Loucy (cell line): ENCODE data around the gene SNCG.
A peak's percentile ranks its signal among the peaks of the same experiment; 100 is the strongest.

Experiments
- H2AFZ ChIP-seq: fragments of 200-600 bp; sonication (generic); 2 replicates; pipeline ENCODE4 v1.6.0; 2016; ENCODE audit warnings: antibody characterized with exemption, mild to moderate bottlenecking, low read length, moderate library complexity
- H3F3A ChIP-seq: fragments of 200-600 bp; 2 replicates; pipeline ENCODE4 v1.6.0; 2016; ENCODE audit warnings: antibody characterized with exemption, low read depth, mild to moderate bottlenecking
- H3K27me3 ChIP-seq: fragments of 200-600 bp; sonication (generic); 2 replicates; pipeline ENCODE4 v1.6.1; 2014; ENCODE audit warnings: low read length, mild to moderate bottlenecking; ENCODE audit not compliant: insufficient read depth, poor library complexity, severe bottlenecking
- H3K36me3 ChIP-seq: fragments of 200-600 bp; sonication (generic); 2 replicates; pipeline ENCODE4 v1.6.1; 2016; ENCODE audit warnings: low read length; ENCODE audit not compliant: insufficient read depth
- H3K4me1 ChIP-seq: fragments of 200-600 bp; sonication (generic); 2 replicates; pipeline ENCODE4 v1.5.1; 2014; ENCODE audit warnings: low read length, mild to moderate bottlenecking; ENCODE audit not compliant: insufficient read depth, poor library complexity, severe bottlenecking
- H3K4me2 ChIP-seq: fragments of 200-600 bp; sonication (generic); 2 replicates; pipeline ENCODE4 v1.6.0; 2014; ENCODE audit warnings: antibody characterized with exemption, low read length, low read depth, mild to moderate bottlenecking; ENCODE audit not compliant: poor library complexity, severe bottlenecking
- H3K4me3 ChIP-seq: fragments of 200-600 bp; sonication (generic); 2 replicates; pipeline ENCODE4 v1.5.1; 2014; ENCODE audit warnings: low read length, mild to moderate bottlenecking, mixed read lengths; ENCODE audit not compliant: poor library complexity, severe bottlenecking
- H3K79me2 ChIP-seq: fragments of 200-600 bp; sonication (generic); 2 replicates; pipeline ENCODE4 v1.6.1; 2014; ENCODE audit warnings: low read length; ENCODE audit not compliant: insufficient read depth
- H3K9ac ChIP-seq: fragments of 200-600 bp; sonication (generic); 2 replicates; pipeline ENCODE4 v1.6.0; 2014; ENCODE audit warnings: mild to moderate bottlenecking, low read depth, low read length, moderate library complexity; ENCODE audit not compliant: poor library complexity, severe bottlenecking
- H3K9me2 ChIP-seq: fragments of 200-600 bp; sonication (generic); replicated peaks from 2 replicates; pipeline ENCODE4 v1.6.1; 2016; ENCODE audit warnings: low read depth, low read length, mixed read lengths
- H3K9me3 ChIP-seq: fragments of 200-600 bp; sonication (generic); 2 replicates; pipeline ENCODE4 v1.6.1; 2014; ENCODE audit warnings: mild to moderate bottlenecking, antibody characterized with exemption, low read length, low read depth; ENCODE audit not compliant: insufficient read depth
- H4K20me1 ChIP-seq: fragments of 200-600 bp; sonication (generic); 2 replicates; pipeline ENCODE4 v1.6.0; 2014; ENCODE audit warnings: antibody characterized with exemption, low read length, mild to moderate bottlenecking; ENCODE audit not compliant: insufficient read depth, poor library complexity, severe bottlenecking
- EZH2phosphoT487 ChIP-seq: fragments of 200-600 bp; IDR thresholded peaks from 2 replicates; pipeline ENCODE4 v1.6.1; 2018; ENCODE audit warnings: antibody characterized with exemption, mild to moderate bottlenecking, moderate library complexity, borderline replicate concordance
- TF ChIP-seq, protein P1 (sequence below): fragments of 200-600 bp; sonication (generic); conservative IDR thresholded peaks from 2 replicates; pipeline ENCODE4 v1.5.1; 2014; ENCODE audit warnings: mild to moderate bottlenecking, antibody characterized with exemption, low read length

Gene SNCG

DNA sequence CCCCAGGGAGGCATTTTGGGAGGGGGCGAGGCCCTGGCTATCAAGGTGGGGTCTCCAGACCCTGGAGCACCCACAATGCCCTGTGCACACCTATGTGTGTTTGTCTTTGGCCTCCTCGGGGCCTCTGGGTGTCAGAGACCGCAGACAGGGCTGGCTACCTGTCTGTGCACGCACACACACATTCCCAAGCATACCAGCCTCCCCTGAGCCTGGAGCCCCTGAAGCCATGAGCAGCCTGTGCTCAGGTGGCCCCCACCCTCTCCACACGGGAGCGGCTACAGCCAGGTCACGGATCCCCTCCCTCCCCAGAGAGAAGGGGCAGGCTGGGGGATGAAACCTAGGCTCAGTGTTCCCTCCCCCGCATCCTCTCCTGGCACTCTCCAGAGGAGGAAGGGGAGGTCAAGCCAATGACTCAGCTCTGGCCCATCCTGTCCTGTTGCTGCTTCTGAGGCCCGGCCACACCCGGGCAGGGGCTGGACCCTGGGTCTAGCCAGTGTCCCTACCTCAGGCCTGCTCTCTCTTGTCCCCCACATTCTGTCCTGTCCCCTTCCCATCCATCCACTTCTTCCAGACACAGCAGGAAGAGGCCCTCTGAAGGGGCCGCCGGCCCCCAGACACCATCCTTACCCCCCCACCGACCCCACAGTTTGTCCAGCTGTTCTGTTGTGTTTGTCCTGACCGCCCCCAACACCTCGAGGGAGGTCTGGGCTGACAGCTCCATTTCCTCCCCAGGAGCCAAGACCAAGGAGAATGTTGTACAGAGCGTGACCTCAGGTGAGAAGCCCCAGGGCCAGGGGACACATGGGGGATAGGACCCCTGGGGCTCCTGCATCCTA lies 720 bp downstream of the SNCG start:
- Histone ChIP-seq H3K9me3 (no peaks in the 10 kb centered on the region), H3K4me3 (no peak overlapping the region), H2AFZ (no peak overlapping the region), H3K79me2 (no peaks in the 10 kb centered on the region), H3K9ac (no peak overlapping the region), H4K20me1 (no peaks in the 10 kb centered on the region), H3K4me2 (no peak overlapping the region), H3F3A (no peaks in the 10 kb centered on the region), H3K4me1 (peaks cover 6% of the 10 kb centered on the region), H3K36me3 (no peaks in the 10 kb centered on the region), H3K9me2 (no peaks in the 10 kb centered on the region), H3K27me3 (no peaks in the 10 kb centered on the region)
- TF ChIP-seq, protein P1, sequence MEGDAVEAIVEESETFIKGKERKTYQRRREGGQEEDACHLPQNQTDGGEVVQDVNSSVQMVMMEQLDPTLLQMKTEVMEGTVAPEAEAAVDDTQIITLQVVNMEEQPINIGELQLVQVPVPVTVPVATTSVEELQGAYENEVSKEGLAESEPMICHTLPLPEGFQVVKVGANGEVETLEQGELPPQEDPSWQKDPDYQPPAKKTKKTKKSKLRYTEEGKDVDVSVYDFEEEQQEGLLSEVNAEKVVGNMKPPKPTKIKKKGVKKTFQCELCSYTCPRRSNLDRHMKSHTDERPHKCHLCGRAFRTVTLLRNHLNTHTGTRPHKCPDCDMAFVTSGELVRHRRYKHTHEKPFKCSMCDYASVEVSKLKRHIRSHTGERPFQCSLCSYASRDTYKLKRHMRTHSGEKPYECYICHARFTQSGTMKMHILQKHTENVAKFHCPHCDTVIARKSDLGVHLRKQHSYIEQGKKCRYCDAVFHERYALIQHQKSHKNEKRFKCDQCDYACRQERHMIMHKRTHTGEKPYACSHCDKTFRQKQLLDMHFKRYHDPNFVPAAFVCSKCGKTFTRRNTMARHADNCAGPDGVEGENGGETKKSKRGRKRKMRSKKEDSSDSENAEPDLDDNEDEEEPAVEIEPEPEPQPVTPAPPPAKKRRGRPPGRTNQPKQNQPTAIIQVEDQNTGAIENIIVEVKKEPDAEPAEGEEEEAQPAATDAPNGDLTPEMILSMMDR = no peak

DNA sequence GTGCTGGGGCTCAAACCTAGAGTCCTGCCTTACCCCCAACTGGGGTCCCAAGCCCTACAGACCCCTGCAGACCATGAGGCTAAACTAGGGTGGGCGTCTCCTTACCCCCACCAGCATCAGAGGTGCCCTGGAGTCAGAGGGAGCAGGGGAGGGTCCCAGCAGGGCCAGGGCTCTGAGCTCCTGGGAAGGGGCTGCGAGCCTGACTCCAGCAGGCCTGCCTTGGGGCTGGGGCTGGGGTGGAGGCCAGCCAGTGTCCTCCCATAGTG lies 1.3 kb downstream of the SNCG start:
- Histone ChIP-seq H3K4me3 (no peak overlapping the region), H2AFZ (no peak overlapping the region), H4K20me1 (no peaks in the 10 kb centered on the region), H3K9ac (no peak overlapping the region), H3F3A (no peaks in the 10 kb centered on the region), H3K4me2 (no peak overlapping the region), H3K9me2 (no peaks in the 10 kb centered on the region), H3K79me2 (no peaks in the 10 kb centered on the region), H3K4me1 (peaks cover 6% of the 10 kb centered on the region), H3K36me3 (no peaks in the 10 kb centered on the region), H3K9me3 (no peaks in the 10 kb centered on the region), H3K27me3 (no peaks in the 10 kb centered on the region)
- TF ChIP-seq, protein P1 = no peak
- TF ChIP-seq EZH2phosphoT487 = no peak

GRCh38 chr10:86960003-86960862 lies 1.8 kb downstream of the SNCG start:
- H3F3A ChIP-seq = no peaks in the 10 kb centered on the region
- H3K9me2 ChIP-seq = no peaks in the 10 kb centered on the region
- H3K79me2 ChIP-seq = no peaks in the 10 kb centered on the region
- no peak overlapping the region for H3K4me2 ChIP-seq
- no peaks in the 10 kb centered on the region for H3K9me3 ChIP-seq
- H3K27me3 ChIP-seq = no peaks in the 10 kb centered on the region
- H4K20me1 ChIP-seq = no peaks in the 10 kb centered on the region
- no peak for TF ChIP-seq EZH2phosphoT487
- TF ChIP-seq, protein P1 = peak; percentile 88
- no peak overlapping the region; the same call in 1 of the 2 replicates for H2AFZ ChIP-seq
- H3K4me3 ChIP-seq = no peak overlapping the region
- no peak overlapping the region for H3K9ac ChIP-seq
- no peaks in the 10 kb centered on the region for H3K36me3 ChIP-seq
- peaks cover 6% of the 10 kb centered on the region for H3K4me1 ChIP-seq
